OCI-LY3 (cell line): ENCODE results near the gene CD200R1.

Experiments used
- EZH2phosphoT487 ChIP-seq: fragments of 200-600 bp; shearing (Covaris generic); IDR thresholded peaks from 2 replicates; pipeline ENCODE4 v1.6.1; 2018; ENCODE audit warnings: antibody characterized with exemption, mixed run types, low read depth
- TF ChIP-seq, protein P1 (sequence below): fragments of 200-600, 300-600 bp; sonication (generic); IDR thresholded peaks from 2 replicates; pipeline ENCODE4 v1.5.1; 2014; ENCODE audit warnings: antibody characterized with exemption, low read length, low read depth

DNA sequence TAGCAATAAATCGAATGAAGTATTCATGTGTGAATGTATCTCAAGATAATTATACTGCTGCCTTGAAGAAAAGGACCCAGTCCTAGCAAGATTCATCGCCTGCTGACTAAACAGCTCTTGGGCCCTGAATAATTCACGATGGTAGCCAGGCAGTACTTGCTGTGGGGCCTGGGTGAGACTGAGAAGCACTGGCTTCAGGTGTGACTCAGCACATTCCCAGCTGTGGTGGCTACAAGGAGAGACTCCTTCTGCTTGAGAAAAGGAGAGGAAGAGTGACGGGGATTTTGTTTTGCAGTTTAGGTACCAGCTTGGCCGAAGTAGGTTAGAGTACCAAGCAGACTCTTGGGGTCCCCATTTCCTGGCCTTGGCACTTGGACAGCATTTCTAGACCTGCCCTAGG is 80.6 kb downstream of the CD200R1 start:
- TF ChIP-seq, protein P1, sequence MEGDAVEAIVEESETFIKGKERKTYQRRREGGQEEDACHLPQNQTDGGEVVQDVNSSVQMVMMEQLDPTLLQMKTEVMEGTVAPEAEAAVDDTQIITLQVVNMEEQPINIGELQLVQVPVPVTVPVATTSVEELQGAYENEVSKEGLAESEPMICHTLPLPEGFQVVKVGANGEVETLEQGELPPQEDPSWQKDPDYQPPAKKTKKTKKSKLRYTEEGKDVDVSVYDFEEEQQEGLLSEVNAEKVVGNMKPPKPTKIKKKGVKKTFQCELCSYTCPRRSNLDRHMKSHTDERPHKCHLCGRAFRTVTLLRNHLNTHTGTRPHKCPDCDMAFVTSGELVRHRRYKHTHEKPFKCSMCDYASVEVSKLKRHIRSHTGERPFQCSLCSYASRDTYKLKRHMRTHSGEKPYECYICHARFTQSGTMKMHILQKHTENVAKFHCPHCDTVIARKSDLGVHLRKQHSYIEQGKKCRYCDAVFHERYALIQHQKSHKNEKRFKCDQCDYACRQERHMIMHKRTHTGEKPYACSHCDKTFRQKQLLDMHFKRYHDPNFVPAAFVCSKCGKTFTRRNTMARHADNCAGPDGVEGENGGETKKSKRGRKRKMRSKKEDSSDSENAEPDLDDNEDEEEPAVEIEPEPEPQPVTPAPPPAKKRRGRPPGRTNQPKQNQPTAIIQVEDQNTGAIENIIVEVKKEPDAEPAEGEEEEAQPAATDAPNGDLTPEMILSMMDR = no peak
- TF ChIP-seq EZH2phosphoT487 = no peak
